Liver (tissue), 3 donors: ENCODE measurements around the gene ZGRF1.

Experiments used
- ATF3 ChIP-seq: IDR thresholded peaks from 2 replicates; pipeline ENCODE4 v1.6.1; 2016; ENCODE audit warnings: antibody characterized with exemption
- CTCF ChIP-seq: fragments of 150-350 bp; IDR thresholded peaks from 2 replicates; pipeline ENCODE4 v1.5.1; 2017; ENCODE audit warnings: improper control_type of control experiment, low read depth, low read length; ENCODE audit not compliant: missing input control
- GABPA ChIP-seq, 2 donors: IDR thresholded peaks in 1 of 2; conservative IDR thresholded peaks in 1 of 2; 2 replicates each; pipeline ENCODE4 v1.6.1; 2016; ENCODE audit warnings: antibody characterized with exemption in 2 of 2, mild to moderate bottlenecking in 1 of 2, moderate library complexity in 1 of 2
- REST ChIP-seq: IDR thresholded peaks from 2 replicates; pipeline ENCODE4 v1.6.1; 2016; ENCODE audit warnings: antibody characterized with exemption, mild to moderate bottlenecking
- TAF1 ChIP-seq: conservative IDR thresholded peaks from 2 replicates; pipeline ENCODE4 v1.6.1; 2016; ENCODE audit warnings: antibody characterized with exemption, mild to moderate bottlenecking
- donor health status: healthy.
- donor health status: healthy.

GRCh38 chr4:112517067-112517634 is 119.6 kb downstream of the ZGRF1 start:
- TF ChIP-seq CTCF (no peak), REST (no peak), GABPA (IDR thresholded peaks at IDR 0.05 in 1 of 2, conservative IDR thresholded peaks at IDR 0.05 in 1 of 2) (no peak), ATF3 (no peak), TAF1 (no peak)
